Amniotic stem cell (primary cell): ENCODE results near the gene MAP2K6.
A peak's percentile ranks its signal among the peaks of the same experiment; 100 is the strongest.

Source experiments
- DNase-seq: peaks from one replicate; lab custom pipeline; 2025; lab: John Stamatoyannopoulos, UW

Gene MAP2K6

DNA sequence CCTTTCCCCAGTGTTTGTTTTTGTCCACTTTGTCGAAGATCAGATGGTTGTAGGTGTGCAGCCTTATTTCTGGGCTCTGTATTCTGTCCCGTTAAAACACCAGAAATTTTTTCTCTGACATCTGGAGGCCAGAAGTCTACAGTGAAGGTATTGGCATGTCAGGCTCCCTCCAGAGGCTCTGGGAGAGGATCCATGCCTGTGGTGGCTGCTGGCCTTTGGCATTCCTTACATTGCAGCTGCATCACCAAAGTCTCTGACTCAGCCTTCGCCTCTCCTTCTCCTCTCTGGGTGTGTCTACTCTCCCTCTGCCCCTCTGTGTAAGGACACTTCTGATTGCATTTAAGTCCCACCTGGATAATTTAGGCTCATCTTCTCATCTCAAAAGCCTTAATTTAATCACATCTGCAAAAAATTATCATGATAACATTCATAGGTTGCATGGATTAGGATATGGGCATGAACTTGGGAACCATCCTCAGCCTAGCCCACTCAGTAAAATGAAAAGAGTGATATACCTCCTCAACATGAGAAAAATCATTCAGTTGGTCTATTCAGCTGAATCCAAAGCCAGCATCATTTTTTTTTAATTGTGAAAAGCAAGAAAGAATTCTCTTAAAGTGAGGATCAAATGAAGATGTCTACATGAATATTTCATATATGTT is 78.0 kb downstream of the MAP2K6 start:
- peak; percentile 83 for DNase-seq

DNA sequence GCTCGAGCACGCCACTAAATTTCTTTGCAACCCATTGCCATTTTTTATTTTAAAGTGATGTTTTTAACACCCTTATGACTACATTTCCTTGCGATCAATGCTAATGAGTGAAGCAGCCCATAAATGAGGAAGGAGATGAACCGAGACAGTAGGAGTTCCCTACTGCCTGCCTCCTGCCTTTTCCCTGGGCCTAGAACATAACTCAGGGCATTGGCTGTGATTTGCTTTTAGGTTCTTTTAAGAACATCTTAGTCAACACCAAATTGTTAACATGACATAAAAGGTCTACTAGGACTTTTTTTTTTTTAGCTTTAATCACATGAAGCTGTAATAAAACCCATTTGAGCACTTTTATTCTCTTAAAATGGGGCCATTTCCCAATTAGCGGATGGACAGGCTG is 81.3 kb downstream of the MAP2K6 start:
- DNase-seq, result no peak

DNA sequence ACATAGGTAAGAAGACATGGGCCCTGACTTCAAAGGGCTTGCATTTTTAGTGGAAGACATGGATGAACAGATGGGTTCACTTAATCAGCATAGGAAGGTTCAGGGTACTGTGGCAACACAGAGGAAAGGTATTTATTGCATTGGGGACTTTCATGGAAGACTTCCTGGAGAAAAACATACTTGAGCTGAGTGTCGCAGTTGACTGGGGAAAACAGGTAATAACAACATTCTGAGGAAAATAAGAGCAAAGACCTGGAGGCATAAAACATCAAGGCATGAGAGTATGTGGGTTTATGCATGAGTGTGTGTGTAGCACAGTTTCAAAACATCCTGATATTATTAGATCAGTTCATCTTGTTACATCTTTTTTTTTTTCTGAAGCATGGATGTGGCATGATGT is 82.7 kb downstream of the MAP2K6 start:
- no peak for DNase-seq

DNA sequence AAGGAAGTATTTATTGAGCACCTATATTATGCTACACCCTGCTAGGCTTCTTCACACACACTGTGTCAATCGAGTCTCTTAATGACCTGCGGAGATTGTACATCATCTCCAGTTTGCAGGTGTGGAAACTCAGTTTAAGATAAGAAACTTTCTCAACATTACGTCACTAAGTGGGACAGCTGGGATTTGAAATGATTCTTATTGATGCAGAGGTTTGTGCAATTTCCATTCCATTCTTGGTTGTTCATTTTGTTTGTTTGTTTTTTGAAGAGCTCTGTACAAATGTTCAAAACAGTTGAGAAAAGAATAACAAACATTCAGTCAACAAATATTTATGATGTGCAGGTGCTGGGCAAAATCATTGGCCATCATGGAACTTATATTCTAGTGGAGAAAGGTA is 84.8 kb downstream of the MAP2K6 start:
- no peak for DNase-seq

DNA sequence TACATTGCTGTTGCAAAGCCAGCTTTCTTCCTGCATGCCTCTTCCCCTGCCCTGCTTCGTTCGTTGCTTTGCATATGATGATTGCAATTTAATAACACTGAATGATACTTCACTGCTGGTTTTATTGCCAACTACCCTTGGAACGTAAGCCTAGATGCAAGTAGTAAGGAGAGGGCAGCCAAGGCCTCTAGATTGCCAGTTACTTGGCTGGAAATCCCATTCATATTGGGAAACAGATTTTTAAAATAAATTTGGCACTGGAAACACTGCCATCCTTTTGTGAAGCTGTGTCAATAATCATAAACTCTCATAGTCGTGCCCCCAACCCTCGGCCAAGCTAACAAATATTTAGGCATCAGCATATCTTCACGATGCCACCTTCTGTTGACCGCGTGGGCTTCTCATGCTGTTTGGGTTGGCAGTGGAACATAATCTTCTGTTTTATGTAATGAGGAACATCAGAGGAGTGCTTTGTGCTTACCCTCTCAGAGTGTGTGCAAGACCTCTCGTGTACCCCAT is 86.5 kb downstream of the MAP2K6 start:
- DNase-seq, result no peak

DNA sequence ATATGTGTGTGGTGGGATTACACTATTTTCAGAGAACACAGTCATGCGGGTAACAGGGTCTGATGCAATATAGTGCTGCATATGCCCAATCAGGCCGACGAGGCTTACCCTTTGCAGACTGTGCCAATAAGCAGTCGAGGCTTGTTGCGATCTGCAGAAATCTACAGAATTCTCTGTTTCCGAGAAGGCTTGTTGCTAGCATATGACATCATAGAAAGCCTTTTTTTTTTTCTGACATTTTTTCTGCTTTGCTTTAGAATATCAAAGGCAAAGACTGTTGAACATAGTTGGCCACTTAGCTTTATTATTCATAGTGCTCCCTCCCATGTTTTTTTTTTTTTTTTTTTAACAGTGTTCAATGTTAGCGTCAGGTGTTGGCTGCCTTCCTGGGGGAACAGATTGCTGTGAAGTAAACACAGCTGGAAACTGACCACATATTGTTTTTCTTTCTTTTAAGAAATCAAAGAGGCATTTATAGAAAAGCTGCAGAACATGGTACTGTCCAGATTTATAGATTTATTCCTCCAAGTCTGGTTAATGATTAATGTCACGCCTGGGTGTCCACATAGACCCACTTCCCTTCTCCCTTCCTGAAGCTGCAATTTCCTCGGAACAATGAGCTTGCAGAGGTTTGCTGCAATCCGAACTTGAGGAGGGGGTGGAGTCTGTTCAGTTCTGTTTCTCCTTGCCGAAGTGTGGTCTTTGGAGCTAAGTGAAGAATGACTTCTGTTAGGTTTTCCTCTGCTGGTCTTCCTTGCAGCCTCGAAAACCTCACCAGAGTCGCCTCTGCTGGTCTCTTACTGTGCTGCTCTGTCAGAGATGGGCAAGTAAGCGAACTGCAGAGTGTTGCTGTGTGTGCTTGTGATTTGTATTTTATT is 87.3 kb downstream of the MAP2K6 start:
- DNase-seq, result peak; percentile 9

DNA sequence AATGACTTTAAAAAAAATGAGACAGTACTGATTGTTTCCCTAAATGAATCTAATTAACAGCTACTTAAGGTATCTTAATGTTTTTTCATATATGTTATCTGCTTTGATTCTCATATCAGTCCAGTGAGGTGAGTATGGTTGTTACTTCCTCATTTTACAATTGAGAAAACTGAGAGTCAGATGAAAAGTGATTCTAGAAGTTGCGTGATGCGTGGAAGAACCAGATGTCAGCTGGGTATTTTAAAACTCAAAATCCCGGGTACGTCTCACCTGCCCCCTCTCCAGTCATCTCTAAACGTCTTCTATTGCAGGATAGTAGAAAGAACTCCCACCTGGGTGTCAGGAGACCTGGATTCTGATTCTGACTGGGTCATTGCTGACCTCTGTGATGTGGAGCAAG is 89.2 kb downstream of the MAP2K6 start:
- no peak for DNase-seq

DNA sequence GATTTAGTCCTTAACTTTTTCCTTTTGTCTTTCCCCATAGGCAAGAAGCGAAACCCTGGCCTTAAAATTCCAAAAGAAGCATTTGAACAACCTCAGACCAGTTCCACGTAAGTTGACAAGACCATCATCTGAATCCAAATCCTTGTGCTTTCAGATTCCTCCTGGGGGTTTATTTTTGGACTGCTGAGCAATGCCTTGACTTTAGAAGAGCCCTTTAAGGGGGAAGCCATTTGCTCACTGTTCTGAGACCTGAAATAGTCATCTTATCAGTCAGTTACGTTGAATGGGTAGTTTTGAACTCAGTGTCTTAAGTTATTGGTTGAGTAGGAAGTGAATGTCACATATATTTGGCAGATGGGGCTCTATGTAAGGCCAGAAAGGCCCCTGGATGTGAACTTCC is 91.2 kb downstream of the MAP2K6 start:
- DNase-seq, result no peak

DNA sequence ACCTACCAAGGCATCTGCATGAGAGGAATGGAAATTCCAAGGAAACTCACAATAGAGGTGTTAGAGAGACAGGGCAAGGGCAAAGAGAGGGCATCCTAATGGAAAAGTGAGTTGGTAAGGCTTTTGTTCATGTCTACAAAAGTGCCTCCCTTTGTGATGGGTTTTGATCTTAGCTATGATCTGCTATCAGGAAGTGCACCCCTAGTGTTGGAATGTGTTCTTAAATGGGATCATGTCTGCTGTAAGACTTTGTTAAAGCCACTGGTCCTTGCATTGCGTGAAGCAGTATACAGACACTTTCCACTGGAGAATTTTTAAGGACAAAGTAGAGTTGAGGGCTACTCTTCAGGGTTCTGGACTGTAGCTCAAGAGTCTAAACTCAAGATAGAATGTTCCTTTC is 92.0 kb downstream of the MAP2K6 start:
- no peak for DNase-seq

DNA sequence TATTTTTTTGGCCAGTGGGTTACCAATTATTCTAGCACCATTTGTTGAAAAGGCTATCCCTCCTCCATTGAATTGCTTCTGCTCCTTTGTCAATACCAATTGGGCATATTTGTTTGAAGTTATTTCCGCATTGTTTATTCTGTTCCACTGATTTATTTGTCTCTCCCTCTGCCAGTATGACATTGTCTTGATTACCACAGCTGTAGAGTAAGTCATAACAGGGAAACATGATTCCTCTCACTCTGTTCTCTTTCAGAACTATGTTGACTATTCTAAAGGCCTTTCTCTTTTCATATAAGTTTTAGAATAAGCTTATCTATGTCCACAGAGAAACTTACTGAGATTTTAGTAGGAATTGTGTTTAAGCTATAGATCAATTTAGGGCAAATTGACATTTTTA is 94.3 kb downstream of the MAP2K6 start:
- DNase-seq, result no peak

DNA sequence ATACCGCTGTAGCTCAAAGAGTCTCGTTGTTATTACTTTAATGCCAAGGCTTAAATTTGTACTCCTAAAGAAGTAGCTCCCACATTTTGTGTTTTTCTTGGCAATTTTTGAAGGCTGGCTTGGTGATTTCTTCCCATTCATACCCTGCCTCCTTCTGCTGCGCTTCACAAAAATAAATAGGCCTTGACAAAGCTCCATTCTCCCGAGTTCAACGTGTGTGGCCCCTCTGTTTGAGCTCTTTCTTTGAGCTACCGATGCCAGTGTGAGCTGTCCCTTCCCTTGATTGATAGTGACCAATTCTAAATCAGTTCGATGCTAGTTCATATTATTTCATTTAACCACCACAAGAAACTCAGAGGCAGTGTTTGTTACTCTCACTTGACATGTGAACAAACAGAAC is 96.8 kb downstream of the MAP2K6 start:
- DNase-seq, result no peak

DNA sequence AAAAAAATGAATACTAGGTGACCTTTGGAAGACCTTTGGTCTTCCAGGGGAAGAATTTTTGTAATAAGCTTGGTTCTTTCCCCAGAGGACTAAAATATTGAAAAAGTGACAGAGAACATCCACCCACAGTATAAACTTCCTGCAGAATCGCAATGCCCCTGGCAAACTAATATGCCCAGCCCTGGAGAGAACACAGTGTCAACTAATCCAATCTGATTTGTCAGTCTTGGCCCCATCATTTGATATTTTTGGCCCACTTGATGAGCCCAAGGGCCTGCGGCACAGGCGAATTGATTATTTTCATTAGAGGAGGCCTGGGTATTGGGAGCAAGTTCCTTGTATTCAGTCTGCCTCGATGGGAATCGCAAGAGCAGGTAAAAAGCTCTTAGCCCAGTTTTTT is 98.4 kb downstream of the MAP2K6 start:
- DNase-seq, result no peak

DNA sequence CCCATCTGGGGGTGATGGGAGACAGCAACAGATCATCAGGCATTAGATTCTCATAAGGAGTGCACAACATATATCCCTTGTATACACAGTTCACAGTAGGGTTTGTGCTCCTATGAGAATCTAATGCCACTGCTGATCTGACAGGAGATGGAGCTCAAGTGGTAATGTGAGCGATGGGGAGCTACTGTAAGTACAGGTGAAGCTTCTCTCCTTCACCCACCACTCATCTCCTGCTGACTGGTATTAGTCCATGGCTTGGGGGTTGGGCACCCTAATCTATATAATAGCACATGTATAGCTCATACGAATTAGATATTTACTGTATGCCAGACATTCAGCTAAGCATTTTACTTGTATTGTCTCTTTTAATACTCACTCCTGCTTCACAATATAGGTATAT is 101.7 kb downstream of the MAP2K6 start:
- no peak for DNase-seq

DNA sequence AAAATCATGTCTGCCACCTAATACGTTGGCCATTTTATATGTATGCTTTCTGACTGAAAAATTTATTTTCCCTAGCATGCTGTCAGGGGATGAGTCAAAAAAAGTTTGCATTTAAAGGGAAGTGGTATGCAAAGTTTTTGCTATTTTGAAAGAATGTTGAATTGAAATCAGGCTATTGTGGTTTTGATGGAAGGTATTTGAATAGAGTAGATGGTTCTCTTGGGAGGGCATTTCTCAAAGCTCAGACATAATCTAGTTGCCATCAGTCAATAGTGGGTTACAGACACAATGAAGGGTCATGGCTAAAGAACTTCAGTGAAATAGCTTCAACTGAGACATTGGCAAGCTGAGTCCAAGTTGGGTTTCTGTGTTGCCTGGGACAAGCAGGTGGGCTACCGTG is 102.4 kb downstream of the MAP2K6 start:
- DNase-seq, result no peak

DNA sequence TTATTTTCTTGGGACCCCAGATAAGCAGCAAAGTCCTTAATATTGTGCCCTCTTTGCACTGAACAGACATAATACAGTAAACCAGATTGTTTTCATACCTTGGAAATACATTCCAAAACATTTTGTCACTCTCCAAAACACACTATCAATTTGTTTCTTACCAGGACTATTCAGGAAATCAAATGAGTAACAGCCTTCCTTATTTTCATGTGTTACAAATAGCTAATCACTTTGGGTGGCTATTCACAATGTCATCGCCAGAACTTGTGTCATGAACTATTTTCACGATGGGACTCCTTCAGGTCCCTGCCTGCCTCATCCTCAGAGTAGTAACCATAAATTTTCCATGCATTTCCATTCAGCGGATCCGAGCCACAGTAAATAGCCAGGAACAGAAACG is 104.5 kb downstream of the MAP2K6 start:
- no peak for DNase-seq

DNA sequence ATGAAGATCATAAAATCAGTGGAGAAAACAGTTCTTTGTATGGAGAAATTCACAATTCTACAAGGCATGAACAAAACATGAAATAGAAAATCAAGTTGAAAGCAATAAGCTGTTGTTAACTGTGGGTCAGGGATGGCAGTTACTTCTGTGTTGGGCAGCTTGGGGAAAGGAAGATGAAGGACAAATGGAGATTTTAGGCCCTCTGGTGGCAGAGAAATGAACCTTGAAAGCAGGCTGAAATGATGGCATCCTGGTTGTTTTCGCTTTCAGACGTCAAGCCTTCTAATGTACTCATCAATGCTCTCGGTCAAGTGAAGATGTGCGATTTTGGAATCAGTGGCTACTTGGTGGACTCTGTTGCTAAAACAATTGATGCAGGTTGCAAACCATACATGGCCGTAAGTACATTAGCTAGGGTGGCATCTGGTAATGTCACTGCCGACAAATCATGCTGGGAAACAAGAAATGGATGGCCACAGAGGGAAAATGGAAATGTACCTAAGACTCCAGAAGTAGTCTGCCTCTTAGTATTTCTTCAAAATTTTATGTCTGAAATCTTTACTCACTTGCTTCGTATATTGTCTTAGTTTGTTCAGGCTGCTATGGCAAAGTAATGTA is 108.9 kb downstream of the MAP2K6 start:
- peak; percentile 34 for DNase-seq

DNA sequence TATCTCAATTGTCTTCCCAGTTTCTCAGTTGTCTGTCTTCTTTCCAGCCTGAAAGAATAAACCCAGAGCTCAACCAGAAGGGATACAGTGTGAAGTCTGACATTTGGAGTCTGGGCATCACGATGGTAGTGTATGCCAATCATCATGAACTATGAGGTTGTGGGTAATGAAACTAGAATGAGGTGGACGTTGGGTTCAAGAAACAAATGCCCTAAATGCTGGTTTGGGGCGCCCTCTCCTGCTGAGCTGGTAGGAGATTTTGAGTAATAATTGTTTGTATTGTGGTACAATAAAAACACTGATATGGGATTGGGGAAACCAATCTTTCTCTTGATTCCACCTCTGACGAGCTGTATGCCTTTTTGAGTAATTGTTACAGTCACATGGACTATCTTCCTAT is 110.4 kb downstream of the MAP2K6 start:
- DNase-seq, result no peak

DNA sequence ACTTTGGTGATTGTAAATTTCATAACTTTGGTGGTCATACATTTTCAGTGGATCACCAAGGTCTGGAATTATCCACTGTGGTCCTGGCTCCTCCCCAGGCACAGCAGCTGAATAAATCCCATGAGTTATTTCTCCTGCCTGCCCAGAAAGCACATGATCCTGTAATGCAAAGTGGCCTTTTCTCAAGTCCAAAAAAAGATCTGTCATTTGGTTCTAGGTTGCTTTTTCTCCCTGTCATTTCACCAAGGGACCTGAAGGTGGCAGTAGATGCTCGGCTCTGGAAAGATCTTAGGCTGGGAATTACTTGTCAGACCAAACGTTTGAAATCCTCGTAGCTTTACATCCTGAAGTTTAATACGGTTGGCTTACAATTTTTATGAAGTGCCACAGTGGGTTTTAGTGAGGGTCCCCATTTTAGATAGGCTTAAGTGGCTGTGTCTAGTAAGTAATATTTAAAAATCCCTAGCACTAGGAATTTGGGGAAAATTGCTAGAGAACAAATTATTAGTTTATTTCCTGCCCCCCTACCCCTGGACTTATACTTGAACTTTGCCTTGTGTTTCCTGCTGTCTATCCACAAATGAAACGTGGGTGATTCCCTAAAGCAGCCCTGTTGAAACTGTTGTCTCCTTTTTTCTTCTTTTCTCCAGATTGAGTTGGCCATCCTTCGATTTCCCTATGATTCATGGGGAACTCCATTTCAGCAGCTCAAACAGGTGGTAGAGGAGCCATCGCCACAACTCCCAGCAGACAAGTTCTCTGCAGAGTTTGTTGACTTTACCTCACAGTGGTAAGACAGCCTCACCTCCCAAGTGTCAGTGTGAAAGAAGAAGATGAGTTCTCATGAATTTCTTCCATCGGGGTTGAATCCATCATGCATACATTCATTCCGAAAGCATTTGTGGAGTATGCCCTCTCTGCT is 111.7 kb downstream of the MAP2K6 start:
- DNase-seq, result peak; percentile 18

DNA sequence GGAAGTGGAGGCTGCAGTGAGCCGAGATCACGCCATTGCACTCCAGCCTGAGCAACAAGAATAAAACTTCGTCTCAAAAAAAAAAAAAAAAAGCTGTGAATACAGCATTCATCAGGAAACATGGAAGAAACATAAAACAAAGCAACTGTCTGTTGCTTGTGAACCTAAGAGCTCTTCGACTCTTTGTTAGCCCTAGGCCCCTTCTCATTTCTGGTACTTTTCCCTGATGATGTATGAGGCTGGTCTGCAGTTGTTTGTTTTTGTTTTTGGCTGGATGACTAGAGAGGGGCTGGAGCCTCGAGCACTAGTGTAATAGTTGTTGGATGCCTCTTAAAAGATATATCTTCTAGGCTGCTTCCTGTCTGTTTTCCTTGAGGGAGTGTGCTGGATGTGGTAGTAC is 113.5 kb downstream of the MAP2K6 start:
- no peak for DNase-seq

DNA sequence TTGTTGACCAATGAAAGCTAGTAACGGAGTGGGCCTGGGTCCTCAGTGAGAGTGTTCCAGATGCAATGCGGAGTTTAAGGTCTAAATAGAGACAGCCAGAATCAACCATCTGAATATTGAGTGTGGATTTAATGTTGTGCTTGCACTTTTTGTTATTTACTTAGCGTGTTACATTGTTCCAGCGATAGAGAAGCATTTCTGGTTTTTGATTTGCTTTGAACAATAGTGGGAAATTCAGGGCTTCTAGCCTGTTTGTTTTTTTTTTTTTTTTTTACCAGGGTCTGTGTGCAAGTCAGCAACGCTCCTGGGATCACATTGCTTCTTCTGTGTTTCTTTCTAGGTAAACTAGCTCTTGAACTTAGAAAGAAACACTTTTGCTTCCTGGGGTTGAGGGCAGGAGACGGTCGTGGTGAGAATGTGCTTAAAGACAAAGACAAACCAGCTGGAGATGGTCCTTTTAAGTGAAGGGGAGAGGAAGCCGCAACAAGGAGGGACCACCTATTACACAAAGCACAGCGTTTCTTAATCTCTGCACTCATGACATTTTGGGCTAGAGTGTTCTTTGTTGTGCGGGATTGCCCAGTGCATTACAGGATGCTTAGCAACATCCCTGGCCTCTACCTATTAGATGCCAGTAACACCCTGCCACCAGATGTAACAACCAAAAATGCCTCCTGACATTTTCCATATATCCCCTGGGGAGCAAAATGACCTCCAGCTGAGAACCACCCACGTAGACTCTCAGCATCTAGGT is 119.2 kb downstream of the MAP2K6 start:
- DNase-seq, result no peak

DNA sequence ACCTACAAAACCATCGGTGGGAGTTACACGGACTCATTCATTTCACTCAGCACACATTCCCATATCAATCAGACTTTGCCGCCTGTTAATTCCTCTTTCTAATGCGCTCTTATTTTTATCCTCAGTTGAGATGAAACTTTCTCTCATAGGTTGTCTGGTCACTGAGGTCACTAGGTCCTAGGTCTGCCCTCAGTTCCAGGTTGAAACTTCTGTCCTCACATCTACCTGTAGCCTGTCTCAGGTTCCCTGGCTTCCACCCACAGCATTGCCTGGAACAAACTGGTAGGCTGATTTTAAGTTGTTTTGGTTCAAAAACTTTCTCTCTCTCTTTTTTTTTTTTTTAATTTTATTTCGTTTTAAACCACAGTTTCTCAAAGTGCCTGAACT is 119.7 kb downstream of the MAP2K6 start:
- no peak for DNase-seq
